GM21423 (cell line): ENCODE results near the gene TEX101.
"Not testable (repeated sequence)": the region's sequence is repeated elsewhere in the genome, so short reads cannot be mapped to it uniquely, and the experiment has no call there.

Experiments
- ATAC-seq: cut with Tn5 transposase; IDR thresholded peaks from one replicate; pipeline ENCODE4 v1.9.1; 2021; ENCODE audit warnings: mild to moderate bottlenecking, moderate library complexity; ENCODE audit not compliant: unreplicated experiment

Gene TEX101, protein sequence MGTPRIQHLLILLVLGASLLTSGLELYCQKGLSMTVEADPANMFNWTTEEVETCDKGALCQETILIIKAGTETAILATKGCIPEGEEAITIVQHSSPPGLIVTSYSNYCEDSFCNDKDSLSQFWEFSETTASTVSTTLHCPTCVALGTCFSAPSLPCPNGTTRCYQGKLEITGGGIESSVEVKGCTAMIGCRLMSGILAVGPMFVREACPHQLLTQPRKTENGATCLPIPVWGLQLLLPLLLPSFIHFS

DNA sequence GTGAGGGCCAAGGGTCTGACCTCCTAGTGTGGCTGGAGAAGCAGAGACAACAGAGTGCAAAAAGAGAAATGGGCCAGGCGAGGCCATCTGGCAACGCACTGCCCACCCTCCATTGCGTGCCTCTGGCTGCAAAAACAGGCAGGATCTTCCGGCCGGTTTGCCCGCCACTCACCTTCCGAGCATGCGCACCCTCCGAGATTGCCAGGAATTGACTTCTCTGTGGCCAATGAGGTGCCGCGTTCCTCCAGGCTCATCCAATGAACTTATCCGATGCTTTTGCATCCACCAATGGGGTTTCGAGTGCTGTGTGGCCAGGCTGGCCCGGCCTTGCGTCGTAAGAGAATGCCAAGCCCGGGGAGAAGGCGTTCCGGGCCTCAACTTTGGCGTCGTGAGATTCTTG, at the start of gene TEX101:
Gene TEX101, plus strand, starts transcription at position 337 of the 400 bp plus-strand sequence. CDS start 1,030 bp downstream, outside the sequence.
- ATAC-seq, result no peak

DNA sequence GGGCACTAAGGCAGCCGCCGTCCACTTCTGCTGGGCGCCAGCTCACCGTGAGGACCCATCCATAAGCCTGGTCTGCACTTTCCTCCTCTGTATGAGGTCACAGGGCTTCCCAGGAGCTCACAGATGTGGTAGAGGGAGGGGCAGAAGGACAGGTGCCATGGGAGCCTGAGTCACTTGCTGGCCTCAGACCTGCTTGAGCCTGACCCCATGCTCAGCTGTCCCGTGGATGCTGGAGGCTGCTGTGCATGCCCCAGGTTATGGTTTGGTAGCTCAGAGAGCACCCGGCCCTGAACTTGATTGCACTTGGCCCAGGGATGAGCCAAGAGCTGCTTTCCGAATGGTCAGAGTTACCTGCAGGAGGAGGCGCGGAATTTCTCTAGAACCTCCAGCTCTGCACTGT, 49.0 kb upstream of the TEX101 start:
- not testable (repeated sequence) for ATAC-seq

DNA sequence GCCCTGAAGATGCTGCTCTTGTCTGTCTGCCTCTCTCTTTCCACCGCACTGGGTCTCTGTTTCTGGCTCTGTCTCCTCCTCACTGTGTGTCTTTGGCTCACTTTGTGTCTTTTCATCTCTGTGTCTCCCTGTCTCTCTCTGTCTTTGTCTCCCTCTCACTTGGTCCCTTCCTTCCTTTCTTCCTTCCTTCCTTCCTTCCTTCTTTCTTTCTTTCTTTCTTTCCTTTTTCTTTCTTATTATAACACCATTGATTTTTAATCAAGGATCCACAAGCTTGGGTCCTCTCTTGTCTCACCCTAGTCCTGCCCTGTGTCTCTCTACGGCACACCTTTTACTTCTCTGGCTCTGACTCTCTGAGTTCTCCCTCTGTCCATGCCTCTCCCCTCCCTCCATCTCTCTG, 46.9 kb upstream of the TEX101 start:
- ATAC-seq, result no peak

DNA sequence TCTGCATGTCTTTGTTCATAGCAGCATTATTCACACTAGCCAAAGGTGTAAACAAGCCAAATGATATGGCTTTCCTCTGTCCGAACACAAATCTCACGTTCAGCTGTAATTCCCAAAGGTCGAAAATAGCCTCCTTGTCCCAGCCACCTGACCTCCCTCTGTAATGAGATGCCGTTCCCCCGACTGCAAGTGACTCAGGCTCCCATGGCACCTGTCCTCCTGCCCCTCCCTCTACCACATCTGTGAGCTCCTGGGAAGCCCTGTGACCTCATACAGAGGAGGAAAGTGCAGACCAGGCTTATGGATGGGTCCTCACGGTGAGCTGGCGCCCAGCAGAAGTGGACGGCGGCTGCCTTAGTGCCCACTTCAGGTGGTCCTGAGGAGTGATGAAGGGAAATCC, 45.8 kb upstream of the TEX101 start:
- not testable (repeated sequence) for ATAC-seq

DNA sequence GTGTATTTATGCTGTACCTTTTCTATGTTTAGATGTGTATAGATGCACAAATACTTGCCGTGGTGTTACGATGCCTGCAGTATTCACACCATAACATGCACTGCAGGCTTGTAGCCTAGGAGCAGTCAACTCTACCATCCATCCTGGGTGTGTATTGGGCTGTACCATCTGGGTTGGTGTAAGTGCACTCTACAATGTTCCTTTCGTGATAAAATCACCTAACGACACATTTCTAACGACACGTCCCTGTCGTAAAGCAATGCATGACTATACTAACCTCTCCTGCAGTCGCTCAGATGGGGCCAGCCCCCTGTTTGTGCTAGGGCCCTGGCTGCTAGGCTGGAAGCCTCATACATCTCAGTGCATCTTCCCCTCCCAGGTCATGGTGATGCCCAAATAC, 42.8 kb upstream of the TEX101 start:
- ATAC-seq, result no peak

DNA sequence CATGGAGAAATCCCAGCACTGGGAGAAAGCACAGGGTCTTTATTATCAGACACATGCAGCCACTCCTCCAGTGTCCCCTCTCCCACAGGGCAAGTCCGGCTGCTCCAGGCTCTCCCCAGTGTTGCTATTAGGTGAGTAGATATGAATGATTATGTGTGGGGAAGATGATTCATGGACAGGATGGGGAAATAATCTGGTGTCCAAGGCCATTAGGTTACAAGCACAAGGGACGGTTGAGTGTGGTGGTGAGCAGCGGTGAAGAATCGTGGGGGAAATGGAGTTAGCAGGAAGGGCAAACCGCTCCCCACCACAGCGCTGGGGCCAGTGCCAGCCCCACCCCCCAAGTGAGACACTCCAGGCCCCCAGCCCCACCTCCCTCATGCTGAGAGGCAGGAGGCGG, 42.2 kb upstream of the TEX101 start:
- ATAC-seq, result no peak

DNA sequence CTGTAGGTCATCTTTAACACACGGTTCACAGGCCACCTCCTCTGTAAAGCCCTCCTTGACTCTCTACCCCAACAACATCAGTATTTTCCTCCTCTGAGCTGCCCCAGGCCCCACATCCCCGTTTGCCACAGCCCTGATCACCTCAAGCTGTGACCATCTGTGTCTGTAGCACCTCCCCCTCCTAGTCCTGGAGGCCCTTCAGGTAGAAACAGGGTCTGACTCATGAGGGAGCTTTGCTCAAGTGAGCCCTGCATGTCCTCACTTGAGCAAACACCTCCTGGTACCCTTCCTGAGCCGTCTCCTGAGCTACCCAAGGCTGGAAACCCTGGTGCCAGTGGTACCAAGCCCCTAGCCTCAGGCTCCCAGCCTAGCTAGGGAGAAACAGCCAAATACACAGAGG, 37.1 kb upstream of the TEX101 start:
- not testable (repeated sequence) for ATAC-seq

DNA sequence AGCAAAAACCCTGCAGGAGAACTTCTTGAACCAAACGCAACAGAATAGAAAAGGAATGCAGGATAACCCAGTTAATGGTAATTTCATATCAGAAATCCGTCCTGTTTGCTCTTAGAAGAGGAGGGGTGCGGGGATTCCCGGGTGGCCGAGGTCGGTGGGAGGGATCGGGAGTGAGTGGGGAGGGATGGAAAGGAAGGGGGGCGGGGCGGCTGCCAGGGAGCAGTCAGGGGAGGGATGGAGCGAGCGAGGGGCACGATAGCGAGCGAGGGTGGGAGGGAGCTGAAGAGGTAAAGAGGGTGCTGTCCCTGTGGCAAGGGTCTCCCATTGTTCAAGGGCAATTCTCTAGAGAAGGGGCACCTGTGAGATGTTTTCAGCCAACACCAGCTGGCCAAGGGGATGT, 34.7 kb upstream of the TEX101 start:
- ATAC-seq, result no peak

DNA sequence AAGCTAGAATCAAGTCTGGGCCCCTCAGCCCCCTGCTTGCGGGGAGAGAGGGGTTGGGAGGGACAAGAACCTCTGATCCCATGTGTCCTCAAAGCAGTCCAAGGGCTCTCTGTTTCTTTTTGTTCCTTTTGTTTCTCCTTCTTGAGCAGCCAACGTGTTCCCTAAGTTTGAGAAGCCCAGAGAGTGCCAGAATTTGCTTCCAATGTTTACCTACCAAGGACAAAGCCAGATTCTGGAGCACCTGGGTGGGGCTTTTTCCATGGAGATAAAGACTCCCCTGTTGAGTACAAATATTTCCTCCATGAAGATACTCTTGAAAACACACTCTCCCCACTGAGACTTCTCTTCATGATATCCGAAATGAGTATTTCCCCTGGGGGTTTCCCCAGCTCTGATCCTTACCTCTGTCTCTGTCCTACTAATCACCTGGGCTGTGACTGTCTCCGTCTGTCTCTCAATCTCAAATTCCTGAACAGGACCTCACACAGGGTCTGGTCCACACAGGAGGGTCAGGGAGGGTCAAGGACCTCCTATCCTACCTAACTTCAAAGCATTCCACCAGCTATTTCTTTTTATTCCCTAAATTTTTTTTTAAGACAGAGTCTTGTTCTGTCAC, 33.8 kb upstream of the TEX101 start:
- ATAC-seq, result no peak

DNA sequence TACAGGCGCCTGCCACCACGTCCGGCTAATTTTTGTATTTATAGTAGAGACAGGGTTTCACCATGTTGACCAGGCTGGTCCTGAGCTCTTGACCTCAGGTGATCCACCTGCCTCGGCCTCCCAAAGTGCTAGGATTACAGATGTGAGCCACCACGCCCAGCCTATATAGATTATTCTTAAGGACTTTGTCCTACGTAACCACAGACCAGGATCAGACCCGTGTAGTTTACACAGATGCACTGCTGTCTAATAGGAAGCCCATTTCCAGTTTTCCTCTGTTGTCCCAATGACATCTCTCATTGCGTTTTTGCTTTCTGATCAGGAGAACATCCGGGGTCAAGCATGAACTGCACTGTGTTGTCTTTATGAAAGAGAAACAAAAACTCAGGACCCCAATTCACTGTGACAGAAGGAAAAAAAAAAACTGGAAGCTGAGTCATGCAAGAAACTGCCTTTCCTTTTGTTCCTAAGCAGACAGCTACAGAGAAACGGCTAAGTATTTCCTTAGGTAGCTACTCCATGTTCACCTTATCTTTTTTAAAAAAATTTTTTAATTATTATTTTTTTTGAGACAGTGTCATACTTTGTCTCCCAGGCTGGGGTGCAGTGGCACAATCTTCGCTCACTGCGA, 32.0 kb upstream of the TEX101 start:
- not testable (repeated sequence) for ATAC-seq

DNA sequence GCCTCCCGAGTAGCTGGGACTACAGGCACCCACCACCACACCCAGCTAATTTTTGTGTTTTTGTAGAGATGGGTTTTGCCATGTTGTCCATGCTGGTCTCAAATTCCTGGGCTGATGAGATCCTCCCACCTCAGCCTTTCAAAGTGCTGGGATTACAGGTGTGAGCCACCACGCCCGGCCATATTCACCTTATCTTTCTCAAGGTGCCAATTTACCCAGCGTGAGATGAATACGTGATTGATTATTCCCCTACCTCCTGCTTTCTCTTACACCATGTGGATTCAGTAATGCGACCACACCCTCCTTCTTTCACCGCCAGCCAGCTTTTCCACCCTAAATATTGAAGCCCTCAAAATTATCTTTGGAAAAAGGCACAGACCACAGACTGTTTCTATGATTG, 31.4 kb upstream of the TEX101 start:
- ATAC-seq, result not testable (repeated sequence)

DNA sequence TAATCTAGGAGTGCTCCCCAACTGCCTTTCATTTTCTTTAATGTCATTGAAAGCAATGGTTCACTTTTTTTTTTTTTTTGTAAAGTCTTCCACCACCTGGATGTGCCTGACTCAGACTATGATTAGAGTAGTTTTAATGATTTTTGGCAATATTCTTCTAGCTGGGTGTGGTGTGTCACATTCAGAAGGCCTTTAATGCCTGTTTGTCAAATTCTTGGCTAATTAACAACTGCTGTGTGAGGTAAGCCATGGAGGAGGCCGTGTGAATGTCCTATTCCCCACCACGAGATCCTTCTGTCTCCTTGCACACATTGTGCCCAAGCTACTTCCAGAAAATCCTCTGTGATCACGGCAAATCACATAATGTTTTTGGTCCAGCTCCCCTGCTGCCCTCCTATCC, 30.9 kb upstream of the TEX101 start:
- ATAC-seq, result not testable (repeated sequence)

DNA sequence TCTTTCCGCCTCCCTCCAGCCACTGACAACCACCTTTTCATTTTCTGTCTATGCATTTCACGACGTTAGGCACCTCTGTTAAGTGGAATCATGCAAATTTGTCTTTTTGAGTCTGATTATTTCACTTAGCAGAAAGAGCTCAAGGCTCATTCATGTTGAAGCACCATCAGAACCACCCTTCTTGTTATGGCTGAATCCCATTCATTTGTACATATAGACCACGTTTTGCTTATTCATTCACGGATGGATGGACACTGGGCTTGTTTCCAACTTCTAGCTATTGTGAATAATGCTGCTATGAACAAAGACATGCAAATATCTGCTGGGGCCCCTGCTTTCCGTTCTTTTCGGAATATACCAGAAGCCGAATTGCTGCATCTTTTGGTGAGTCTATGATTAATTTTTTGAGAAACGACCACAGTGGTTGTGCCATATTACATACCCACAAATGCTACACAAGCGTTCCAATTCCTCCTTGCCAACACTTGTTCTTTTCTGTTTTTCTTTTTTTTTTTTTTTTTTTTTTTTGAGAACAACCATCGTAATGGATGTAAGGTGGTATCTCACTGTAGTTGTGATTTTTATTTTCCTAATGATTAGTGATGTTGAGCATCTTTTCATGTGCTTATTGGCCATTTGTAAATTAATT, 23.7 kb upstream of the TEX101 start:
- ATAC-seq, result not testable (repeated sequence)

DNA sequence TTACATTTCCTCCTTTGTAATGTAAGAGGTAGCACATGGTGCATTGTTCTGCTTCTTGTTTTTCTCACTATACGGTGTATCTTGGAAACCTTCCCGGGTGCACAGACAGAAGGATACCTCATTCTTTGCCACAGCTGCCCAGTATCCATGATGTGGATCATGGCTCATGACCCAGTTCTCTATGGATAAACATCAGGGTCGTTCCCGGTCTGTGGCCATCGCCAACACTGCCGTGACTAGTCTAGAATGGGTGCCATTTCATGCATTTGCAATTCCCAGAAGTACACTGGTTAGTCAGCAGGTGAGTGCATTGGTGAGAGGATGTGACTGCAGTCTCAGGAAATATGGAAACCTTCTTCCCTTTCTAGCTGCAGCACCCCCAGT, 23.1 kb upstream of the TEX101 start:
- ATAC-seq, result not testable (repeated sequence)

DNA sequence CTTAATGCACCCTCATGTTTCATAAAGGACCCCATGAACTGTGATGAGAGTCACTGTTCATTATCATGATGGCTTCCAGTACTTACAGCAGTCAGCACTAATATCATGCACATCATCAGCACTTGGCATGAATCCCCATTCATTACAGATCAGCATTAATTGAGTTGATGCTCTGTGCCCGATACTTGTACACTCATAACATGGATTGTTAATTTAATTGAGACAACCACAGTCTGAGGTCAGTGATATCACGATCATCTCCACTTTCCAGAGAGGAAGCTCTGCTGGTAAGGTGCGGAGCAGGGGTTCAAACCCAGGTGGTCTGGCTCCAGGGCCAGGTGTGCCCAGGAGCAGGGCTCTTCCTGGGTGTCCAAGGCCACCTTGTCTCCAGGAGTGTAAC, 21.2 kb upstream of the TEX101 start:
- ATAC-seq, result not testable (repeated sequence)

DNA sequence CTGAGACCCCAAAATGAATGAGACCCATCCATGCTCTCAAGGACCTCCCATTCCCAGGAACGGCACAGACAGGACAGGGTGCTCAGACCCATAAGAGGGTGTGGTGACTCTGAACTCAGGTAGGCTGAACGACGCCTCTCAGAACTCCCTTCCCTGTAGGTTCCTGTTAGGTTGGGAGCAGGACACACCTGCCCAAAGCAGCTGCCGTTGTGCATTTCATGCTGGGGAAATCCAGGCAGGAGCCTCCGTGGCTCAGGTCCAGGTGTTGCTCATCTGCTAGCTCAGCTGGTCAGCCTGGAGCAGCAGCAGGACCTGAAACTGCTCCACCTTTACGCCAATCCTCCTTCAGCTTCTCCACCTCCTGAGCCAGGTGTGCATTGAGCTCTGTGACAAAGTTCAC, 19.1 kb upstream of the TEX101 start:
- ATAC-seq, result no peak

DNA sequence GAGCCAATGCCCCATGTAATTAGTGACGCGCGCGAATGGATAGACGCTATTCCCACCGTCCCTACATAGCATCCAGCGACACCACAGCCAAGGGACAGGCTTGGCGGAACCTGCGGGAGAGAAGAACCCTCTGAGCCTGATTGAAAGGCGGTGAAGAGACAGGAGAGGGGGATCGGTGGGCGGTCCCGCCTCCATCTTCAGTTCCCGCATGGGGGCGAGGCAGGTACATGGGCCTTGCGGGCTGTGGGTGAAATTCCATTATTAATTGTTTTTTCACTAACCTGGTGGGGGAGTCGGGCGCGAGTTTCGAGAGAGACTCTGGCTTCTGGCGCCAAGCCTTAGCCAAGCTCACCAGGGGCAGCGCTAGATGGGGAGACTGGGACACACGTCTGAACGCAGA, 8.4 kb upstream of the TEX101 start:
- no peak for ATAC-seq

DNA sequence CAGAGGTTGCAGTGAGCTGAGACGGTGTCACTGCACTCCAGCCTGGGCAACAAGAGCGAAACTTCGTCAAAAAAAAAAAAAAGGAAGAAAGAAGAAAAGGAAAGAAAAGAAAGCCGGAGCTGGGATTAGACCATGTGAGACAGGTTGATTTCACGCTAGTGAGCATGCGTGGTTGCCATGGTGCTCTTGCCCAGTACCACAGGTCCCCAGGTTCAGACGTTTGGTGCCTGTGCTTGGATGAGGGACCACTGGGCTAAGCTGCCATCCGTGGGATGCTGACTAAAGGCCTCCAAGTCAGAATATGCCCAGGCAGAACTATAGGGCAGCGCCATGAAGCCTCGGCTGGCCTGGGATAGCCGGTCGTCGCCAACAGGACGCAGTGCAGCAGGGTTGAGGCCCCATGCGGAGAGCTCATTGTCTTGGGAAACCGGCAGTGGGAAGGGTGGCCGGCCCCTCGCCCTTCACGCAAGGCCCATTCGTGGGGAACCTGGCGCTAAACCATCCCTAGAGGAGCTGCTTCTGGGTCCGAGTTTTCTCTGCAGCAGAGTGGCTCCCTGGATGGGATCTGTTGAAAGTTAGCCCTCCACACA, 7.2 kb upstream of the TEX101 start:
- no peak for ATAC-seq

DNA sequence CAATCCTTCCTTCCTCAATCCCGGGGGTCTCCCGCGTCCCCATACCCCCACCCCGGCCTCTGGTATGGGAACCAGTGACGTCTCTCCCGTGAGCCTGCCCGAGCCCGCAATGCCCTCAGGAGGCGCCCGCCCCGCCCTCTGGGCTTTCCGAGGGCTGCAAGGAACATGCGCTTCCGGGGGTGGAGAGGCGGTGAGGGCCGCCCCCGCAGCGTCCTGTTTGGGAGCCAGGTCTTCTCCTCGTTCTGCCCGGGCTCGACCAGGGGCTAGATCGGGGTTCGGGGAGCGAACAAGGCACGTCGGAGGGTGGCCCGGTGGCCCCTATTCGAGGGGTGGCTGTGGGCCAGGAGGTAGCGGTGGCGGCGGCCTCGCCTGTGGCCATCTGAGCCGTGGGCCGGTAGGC, 6.6 kb upstream of the TEX101 start:
- ATAC-seq, result no peak

DNA sequence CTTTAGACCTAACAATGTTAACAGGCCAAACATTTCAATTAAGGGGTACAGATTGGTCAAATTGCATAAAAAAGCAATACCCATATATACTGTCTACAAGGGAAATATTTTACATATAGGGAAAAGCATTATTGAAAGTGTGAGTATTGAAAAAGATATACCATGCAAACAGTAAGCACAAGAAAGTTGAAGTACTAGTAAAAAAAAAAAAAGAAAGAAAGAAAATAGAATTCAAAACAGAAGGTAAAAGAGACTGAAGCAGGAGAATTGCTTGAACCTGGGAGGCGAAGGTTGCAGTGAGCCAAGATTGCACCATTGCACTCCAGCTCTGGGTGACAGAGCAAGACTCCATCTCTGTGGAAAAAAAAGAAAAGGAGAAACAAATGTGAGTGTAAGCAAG, 5.3 kb upstream of the TEX101 start:
- no peak for ATAC-seq

DNA sequence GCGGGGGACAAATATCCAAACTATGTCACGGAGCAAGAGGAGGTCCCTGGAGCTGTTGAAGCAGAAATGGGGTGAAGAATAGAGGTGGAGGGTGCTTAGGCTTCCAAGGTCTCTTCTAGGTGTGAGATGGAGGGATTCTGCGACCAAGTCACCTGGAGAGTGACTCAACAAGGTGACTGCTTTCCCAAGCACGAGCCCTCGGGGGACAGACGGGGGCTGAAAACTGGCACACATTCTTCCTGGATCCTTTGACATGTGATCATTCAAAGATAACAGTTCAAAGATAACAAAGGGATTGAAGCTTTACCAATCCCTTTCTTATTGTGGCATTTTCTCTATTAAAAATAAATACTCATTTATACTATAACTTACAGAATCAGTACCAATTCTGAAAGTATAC, 2.2 kb upstream of the TEX101 start:
- no peak for ATAC-seq
